HG02884 (cell line): ENCODE data around the gene COBL.
"Not testable (repeated sequence)": the region's sequence is repeated elsewhere in the genome, so short reads cannot be mapped to it uniquely, and the experiment has no call there.

ENCODE experiments used
- ATAC-seq: cut with Tn5 transposase; IDR thresholded peaks from one replicate; pipeline ENCODE4 v1.9.1; 2021; ENCODE audit warnings: mild to moderate bottlenecking, moderate library complexity; ENCODE audit not compliant: unreplicated experiment

COBL gene

DNA sequence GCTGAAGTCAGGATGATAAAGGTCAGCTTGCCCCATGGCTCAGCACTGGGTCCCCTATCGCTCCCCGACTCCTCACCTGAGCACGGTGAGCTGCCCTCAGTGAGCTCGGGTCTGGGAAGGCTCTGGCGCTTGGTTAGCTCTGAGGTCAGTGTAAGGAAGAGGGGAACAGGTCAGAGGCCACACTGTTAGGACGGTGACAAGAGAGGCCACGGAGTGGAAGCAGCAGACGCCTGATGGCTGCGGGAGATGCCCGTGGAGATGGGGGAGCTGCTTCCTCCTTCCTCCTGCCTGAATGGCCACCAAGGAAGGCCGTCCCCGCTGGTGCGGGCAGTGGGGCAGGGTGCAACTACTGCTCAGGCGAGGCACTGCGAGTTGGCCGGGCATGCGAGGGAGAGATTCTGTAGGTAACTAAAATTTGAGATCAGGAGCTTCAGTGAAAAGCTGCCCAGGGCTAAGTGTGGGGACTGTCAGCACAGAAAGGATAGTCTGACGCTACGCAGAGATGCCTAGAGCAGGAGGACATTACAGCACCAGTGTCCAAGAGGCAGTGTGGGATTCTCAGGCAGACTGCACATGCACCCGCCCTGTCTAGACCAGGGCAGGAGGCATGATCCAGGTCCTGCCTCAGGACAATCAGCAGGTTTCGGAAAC is 302.6 kb downstream of the COBL start:
- no peak for ATAC-seq

GRCh38 chr7:51013218-51013786 is 303.3 kb downstream of the COBL start:
- no peak for ATAC-seq

GRCh38 chr7:51012569-51013217 is 303.9 kb downstream of the COBL start:
- ATAC-seq, result no peak

- ATAC-seq, result no peak
These were observed 304.8 kb downstream of the COBL start for GRCh38 chr7:51011710-51012350.

DNA sequence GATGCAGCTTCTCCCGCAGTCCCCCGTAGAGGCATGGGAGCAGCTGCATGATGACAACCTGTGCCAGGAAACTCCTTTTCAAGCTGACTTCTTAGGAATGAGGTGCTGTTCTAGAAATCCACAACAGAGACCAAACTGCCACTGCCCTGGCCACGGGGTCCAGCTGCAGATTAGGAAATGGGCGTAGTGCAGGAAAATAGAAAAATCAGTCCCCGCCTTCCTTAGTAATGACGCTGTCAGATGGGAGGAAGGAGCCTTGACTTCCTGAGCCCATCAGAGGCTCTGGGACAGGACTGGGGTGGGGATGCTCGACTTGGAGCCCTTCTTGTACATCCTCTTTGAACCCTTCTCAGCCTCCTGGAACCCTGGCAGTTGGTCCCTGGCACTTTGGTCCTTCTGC is 306.1 kb downstream of the COBL start:
- no peak for ATAC-seq

GRCh38 chr7:51009716-51010496 is 306.7 kb downstream of the COBL start:
- no peak for ATAC-seq

GRCh38 chr7:51007551-51008505 is 308.8 kb downstream of the COBL start:
- no peak for ATAC-seq

DNA sequence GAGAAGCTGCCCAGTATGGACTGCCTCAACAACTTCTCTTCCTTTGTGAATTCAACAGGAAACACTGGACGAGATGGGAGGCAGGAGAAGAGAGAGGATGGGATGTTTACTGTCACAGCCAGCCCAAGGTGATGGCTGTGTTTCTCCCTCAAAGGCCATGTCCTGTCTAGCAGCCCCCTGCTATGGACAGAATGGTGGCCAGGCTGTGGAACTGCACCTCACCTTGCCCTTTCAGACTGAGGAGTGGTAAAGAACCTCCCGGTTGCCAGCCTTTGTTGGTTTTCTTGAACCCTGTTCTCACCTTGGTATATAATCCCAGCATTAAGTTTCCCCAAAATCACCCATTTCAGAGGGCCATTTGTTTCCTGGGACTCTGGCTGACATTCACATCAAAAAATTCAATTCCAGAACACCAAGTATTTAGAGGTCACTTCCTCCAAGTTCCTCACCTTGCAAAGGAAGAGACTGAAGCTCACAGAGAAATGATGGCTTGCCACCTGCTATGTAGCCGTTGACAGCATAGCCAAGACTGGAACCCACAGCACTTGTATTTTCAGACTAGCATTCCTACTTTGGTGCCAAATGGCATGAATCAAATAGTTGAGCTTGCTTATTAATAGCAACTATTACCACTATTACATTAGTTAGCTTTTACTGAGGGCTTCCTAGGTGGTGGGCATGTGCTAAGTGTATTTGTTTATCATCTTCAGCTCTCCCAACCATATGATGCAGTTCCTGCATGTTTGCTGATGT is 309.9 kb downstream of the COBL start:
- ATAC-seq, result no peak

DNA sequence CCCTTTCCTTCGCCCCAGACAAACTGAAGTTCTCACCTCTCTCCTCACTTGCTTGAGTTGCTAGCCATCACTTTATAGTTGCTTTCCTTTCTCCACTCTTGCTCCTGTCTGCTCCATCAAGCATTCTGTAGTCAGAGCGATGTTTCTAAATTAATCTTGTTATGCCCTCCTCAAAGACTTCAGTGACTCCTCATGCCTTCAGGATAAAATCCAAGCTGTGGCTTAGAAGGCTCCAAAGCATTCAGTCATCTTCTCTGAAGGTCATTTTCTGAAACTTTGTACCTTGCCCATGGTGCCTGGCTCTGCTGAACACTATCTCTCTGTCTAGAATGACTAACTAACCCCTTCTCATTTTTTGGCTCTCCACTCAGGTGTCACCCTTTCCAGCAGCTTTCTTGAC is 311.5 kb downstream of the COBL start:
- ATAC-seq, result no peak

- ATAC-seq, result no peak
These were observed 315.7 kb downstream of the COBL start for GRCh38 chr7:51000956-51001355.

DNA sequence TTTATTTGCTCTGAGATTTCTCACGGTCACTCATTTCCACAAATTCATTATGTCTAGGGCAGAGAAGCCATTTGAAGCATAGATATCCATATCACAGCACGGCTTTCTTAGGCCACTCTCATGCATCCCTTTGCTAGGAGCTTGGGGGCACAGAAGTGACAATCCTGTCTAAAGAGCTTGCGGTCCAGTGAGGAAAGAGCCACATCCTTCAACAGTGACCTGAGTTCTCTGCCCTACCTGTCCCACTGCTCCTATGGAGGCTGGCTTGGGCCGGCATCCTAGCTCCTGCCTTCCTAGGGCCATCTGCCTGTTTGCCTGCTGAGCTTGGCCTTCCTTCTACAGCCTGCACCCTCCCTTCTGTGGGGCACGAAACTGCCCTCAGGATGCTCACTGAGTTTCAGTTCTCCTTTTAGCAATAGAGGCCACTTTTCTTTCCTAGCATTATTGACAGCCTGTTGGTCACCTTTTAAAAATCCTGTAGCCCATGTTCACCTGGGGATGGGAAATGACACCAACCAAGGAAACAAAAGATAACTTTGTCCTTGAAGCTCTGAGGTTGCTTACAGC is 321.8 kb downstream of the COBL start:
- ATAC-seq, result no peak

DNA sequence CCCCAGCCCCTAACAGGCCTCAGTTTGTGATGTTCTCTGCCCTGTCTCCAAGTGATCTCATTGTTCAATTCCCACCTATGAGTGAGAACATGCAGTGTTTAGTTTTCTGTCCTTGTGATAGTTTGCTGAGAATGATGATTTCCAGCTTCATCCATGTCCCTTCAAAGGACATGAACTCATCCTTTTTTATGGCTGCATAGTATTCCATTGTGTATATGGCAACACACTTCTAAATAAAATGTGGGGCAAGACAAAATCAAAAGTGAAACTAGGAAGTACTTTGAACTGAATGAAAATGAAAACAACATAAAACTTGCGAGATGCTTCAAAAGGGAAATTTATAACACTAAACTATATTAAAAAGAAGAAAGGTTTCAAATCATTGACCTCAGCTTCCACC is 326.4 kb downstream of the COBL start:
- ATAC-seq, result not testable (repeated sequence)

DNA sequence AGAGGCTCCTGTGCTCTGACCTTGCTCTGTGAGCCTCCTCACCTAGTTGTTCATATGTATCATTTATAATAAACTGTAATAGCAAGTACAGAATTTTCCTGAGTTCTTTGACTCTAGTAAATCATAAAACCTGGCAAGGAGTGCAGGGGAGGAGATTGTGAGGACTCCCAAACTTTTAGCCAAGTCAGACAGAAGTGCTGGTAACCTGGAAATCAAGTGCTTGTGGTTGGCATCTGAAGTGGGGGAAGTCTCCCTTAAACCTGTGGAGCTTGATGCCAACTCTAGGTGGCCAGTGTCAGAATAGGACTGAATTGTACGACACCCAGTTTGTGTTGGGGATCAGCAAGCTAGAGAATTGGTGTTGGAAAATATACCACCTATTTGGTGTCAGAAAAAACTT is 327.6 kb downstream of the COBL start:
- ATAC-seq, result no peak

- no peak for ATAC-seq
These were observed 328.1 kb downstream of the COBL start for GRCh38 chr7:50988465-50988864.

- no peak for ATAC-seq
These were observed 331.5 kb downstream of the COBL start for GRCh38 chr7:50985096-50985495.

DNA sequence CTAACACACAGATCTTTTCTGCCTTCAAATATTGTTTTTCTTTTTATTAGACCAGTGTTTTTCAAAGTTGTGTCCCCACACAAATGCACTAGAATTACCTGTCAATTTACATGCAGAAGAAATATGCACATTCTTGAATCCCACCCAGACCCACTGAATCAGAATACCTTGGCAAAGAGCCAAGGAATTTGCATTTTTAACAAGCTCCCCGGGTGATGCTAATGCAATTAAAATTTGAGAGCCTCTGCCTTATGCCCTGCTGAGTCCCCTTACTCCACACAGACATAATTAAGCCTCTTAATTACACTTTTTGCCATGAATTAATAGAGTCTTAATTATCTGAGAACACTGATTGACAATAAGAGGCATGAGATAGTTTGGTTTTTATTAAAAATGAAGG is 332.8 kb downstream of the COBL start:
- no peak for ATAC-seq

DNA sequence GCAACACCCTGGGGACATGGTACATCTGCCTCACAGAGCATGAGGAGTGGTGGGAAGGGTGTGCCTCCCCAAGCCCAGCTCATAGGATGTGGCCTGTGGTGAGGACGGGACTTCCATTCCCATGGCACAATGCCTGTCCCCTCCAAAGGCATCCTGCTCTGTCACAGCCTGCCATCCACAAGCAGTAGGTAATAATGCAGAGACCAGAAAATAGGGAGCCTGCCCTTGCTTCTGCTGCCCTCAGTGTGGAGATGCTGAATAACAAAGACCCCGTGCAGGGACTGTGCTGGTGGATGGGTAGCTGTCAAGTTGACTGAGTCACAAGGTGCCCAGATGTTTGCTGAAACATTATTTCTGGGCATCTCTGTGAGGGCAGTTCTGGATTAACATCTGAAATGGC is 334.0 kb downstream of the COBL start:
- no peak for ATAC-seq

GRCh38 chr7:50981743-50982142 is 334.9 kb downstream of the COBL start:
- no peak for ATAC-seq

DNA sequence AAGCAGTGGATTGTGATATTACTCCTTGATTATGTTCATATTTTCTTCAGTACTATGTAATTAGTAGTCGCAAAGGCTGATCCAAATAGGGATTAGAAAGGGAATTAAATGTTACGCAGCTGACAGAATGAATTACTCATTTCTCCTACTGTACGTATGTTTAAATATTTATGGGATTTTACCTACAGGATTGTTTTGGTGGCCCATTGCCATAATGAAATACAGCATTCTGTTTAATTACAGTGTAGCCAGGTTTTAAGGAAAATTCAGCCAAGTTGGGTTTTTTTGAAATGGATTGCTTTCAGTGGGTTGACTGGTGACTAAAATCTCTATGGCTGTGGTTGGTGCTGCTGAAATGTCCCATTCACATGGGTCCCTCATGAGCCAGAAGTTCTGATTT is 336.2 kb downstream of the COBL start:
- ATAC-seq, result no peak
